Stimulated activated CD4-positive, alpha-beta T cell treated with anti-CD3 and anti-CD28 coated beads, Interleukin-15, amount 100 ng/mL, for 48 hours (primary cell): ENCODE measurements around the gene SYNE1.
"Not testable (repeated sequence)": the region's sequence is repeated elsewhere in the genome, so short reads cannot be mapped to it uniquely, and the experiment has no call there.

Experiments
- DNase-seq, 2 donors: peaks; one replicate each; pipeline ENCODE4 v3.0.0-alpha.2; 2020; ENCODE audit warnings: low read depth in 2 of 2

The SYNE1 gene

DNA sequence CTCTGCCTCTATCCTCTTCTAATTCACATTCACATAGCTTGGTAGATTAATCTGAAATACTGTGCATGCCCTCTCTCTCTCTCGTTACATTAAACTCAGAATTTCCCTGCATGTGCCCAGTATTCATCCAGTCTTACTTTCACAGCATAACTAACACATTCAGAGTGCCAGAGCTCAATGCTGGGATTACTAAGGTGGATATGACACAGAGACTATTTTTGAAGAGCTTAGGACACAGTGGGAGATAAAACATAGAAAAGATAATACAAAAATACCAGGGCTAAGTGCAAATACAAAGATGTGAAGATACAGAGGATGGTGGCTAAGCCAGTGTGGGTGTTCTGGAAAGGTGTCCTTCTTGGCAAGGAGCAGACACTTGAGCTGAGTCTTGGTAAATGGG is 6.3 kb downstream of the SYNE1 start:
- DNase-seq: no peak

GRCh38 chr6:152625213-152625612 is 11.9 kb downstream of the SYNE1 start:
- no peak for DNase-seq

DNA sequence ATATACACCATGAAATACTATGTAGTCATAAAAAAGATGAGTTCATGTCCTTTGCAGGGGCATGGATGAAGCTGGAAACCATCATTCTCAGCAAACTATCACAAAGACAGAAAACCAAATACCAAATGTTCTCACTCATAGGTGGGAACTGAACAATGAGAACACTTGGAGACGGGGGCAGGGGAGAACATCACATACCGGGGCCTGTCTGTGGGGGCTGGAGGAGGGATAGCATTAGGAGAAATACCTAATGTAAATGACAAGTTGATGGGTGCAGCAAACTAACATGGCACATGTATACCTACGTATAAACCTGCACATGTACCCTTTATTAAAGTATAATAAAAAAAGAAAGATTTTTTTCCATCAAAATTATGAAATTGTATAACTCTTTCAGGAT is 22.4 kb downstream of the SYNE1 start:
- not testable (repeated sequence) for DNase-seq

- DNase-seq: no peak
Measured at GRCh38 chr6:152609125-152609670, 28.0 kb downstream of the SYNE1 start.

DNA sequence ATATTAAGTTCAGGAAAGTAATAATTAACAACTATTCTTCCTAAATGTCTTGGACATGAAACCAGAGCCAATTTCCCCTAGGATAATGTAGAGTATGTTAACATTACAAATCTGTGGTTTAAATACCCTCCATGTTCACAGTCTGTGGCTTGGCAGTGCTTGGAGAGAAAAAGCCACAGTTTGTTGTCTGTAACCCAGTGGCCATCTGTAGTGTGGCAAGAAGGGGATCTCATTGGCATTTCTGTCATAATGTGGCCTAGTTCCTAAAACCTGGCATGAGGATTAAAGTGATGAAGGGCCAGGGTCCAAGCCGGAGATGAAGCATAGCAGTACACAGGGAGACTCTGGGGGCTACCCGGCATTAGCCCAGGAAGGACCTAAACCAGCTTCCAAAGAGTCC is 31.2 kb downstream of the SYNE1 start:
- no peak for DNase-seq

DNA sequence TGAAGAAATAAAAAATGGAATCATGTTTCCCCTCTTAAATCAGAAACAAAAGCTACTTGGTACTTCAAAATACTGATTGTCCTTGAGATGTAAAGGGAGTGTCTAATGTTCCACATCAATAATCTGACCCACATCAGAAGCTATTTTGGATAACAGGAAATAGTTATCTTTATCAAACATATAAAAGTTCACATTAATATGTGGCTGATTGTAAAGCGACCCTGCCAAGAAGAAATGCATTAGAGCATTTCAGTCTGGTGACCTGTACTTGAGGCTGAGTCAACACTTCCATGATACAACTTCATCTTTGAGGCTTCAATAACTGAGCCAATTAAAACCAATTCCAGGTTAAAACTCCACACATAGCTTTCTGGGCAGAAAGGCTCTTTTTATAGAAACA is 31.8 kb downstream of the SYNE1 start:
- DNase-seq: no peak

DNA sequence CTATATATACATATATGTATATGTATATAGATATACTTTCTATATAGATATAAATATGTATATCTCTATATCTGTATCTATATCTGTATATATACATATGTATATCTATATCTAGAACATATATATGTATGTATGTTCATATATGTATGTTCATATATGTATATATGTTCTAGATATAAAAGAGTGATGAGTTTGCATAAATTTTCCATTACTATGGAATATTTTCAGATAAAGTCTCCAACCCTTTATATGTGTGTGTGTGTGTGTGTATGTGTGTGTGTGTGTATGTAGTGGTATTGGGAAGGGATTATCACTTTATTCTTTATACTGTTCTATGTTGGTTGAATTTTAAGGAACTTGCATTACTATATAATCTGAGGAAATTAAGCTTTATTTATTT is 33.3 kb downstream of the SYNE1 start:
- no peak for DNase-seq

DNA sequence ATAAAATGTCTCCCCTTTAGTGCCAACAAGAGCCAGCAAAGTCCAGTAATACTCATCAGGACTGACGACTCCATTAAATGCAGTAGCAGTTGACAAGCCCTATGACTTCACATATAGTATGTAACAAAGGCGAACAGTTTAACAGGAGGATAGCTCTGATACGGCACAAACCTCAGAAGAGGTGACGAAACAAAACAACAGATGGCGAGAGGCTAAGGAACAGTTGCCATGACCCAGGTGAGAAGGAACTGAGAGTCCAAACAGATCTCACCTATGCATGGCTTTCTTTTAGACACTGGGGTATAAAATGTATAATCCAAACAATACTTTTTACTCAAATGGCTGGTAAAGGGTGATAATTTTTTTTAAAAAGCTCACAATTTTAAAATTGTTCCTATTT is 37.1 kb downstream of the SYNE1 start:
- no peak for DNase-seq

GRCh38 chr6:152598901-152599537 is 38.1 kb downstream of the SYNE1 start:
- DNase-seq: no peak

GRCh38 chr6:152598421-152598820 is 38.7 kb downstream of the SYNE1 start:
- no peak for DNase-seq

DNA sequence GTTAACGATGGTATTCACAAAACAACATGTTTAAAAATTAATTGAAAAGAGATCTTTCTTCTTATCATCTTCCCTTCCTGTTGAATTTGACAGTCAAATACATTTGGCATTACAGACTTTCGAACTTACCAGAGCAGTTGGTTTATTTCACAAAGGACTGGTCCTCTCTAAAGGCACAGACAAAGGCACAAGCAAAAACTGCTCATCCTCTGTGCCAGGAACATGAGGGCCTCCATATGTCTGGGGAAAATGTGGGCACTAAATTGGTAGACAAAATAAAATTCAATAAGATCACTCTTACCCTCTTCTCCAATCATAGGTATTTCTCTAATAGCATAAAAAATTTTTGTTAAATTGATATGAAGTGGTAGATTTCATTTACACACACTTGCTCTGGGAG is 40.4 kb downstream of the SYNE1 start:
- no peak for DNase-seq

DNA sequence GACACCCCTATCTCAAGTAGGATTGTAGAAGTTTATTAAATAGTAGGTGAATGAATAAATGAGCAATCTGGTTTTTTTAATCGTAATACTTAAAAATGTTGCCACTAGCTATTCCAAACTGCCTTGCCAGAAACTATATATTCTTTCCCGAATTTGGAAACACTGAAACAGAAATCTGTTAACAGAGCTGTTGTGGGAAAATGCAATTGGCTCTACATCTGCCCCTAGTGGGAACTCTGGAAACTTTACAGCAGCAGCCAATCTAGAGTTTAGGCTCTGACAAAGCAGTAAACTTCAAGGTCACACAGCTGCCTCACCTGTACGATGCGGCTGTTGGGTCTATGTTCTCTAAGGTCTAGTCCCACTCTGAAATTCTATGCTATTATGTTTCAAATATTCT is 41.7 kb downstream of the SYNE1 start:
- DNase-seq: no peak

GRCh38 chr6:152594701-152595100 is 42.5 kb downstream of the SYNE1 start:
- DNase-seq: no peak

GRCh38 chr6:152588456-152588855 is 48.7 kb downstream of the SYNE1 start:
- no peak for DNase-seq

- DNase-seq: no peak
Measured at GRCh38 chr6:152587473-152587872, 49.7 kb downstream of the SYNE1 start.

DNA sequence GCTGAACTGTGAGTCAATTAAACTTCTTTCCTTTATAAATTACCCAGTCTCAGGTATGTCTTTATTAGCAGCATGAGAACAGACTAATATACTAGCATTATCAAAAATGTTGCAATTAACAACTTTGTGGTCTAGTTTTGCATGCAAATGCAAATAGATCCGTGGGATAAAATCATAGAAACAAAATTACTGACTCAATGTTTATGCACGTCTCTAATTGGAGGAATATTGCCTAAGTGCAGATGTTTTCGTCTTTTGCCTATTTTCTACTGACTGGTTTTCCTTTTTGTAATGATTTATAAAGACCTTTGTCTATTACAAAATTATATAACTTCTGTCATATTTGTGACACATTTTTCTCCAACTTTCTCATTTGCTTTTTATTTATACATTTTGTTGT is 51.9 kb downstream of the SYNE1 start:
- DNase-seq: no peak

GRCh38 chr6:152583888-152584287 is 53.3 kb downstream of the SYNE1 start:
- no peak for DNase-seq

DNA sequence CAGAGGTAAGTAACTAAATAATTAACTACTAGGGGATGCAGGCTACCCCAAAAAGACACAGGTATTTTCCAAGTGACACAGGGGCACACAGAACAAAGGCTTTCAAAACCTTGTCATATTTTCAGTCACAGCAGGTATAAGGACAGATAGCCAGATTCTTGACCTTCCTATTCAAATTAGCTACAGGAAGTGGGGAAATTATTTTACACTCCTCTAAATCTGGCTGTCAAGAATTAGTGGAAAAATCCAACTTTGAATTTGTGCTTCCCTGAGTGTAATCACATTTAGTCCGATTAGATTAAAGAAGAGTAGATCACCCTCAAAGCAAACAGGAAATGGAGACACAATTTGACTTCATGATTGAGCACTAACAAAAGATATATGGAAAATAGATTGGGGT is 60.6 kb downstream of the SYNE1 start:
- no peak for DNase-seq

DNA sequence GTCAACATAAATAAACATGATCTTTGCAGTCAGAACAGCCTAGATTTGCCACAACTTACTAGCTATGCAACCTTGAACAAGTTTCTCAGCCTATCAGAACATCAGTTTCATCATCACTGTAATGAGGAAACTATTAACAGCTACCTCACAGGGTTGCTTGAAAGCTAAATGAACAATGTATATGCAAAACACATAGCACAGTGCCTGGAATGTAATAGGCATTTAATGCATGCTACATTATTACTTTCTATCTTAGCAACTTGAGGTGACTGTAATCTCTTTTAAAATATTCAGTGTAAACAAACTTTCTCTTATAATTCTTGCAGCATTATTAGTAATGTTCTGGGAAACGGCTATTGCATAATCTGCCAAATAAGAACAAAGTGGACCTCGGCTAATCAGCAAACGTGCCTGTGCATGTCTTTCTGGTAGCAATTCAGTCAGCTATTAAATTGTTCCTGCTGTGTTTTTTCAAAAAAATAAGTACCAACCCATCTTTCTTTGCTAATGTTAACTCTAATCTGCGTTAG is 61.5 kb downstream of the SYNE1 start:
- DNase-seq: no peak

DNA sequence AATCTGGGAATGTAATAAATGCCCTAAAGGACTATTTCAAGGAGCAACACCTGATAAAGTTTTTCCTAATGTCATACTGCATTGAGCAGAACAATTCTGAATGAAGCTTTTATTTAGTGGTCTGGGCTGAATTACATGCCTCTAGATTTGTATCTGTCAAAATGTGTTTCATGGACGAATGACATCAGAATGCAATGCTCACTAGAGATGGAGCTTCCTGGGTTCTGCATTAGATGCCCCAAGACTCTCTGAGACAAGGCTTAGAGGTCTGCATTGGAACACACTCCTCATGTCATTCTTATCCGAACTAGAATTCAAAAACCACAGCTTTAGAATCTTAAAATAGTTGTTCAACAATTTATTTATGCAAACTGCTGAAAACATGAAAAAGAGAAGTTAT is 62.0 kb downstream of the SYNE1 start:
- DNase-seq: no peak

DNA sequence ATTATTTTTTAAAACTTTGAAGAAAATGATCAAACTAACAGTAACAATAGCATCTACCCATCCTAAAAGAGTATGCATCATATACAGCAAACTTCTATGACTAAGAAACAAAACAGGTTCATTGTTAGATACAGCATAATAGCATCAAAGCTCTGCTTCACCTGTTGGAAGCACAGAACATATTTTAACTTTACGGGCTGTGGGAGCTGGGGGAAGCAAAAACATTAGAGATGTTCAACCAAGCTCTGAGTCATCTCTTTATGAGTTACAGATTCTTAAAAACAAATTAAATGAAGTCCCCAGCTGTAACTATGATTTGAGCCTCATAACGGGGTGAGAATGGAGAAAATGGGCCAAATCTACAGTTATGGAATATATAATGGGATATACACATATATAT is 63.4 kb downstream of the SYNE1 start:
- no peak for DNase-seq

GRCh38 chr6:152572338-152573088 is 64.6 kb downstream of the SYNE1 start:
- DNase-seq: no peak

DNA sequence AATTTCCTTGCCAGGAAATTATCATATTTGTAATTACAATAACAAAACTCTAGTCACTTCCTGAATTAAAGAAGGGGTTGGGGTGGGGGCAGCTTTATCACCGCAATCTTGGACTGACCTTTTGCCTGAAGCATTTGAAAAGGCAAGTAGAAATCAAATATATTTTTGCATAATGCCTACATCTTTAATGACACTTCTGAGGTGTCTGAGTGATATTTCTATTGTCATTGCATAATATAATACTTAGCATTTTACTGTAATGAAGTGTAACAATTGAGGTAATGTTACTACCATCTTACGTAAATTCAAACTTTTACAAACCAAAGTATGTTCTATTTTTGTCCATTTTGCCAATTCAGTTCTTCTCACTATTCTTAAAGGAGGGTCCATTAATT is 65.2 kb downstream of the SYNE1 start:
- DNase-seq: no peak
